ENCODE measurements around the gene FSTL3.
"Not testable (repeated sequence)": the region's sequence is repeated elsewhere in the genome, so short reads cannot be mapped to it uniquely, and the experiment has no call there.

Gene FSTL3

DNA sequence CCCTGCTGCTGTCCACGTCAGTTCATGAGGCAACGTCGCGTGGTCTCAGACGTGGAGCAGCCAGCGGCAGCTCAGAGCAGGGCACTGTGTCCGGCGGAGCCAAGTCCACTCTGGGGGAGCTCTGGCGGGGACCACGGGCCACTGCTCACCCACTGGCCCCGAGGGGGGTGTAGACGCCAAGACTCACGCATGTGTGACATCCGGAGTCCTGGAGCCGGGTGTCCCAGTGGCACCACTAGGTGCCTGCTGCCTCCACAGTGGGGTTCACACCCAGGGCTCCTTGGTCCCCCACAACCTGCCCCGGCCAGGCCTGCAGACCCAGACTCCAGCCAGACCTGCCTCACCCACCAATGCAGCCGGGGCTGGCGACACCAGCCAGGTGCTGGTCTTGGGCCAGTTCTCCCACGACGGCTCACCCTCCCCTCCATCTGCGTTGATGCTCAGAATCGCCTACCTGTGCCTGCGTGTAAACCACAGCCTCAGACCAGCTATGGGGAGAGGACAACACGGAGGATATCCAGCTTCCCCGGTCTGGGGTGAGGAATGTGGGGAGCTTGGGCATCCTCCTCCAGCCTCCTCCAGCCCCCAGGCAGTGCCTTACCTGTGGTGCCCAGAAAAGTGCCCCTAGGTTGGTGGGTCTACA is 6.6 kb downstream of the FSTL3 start:
- DNase-seq (ENCODE audit: low read depth): no peak

DNA sequence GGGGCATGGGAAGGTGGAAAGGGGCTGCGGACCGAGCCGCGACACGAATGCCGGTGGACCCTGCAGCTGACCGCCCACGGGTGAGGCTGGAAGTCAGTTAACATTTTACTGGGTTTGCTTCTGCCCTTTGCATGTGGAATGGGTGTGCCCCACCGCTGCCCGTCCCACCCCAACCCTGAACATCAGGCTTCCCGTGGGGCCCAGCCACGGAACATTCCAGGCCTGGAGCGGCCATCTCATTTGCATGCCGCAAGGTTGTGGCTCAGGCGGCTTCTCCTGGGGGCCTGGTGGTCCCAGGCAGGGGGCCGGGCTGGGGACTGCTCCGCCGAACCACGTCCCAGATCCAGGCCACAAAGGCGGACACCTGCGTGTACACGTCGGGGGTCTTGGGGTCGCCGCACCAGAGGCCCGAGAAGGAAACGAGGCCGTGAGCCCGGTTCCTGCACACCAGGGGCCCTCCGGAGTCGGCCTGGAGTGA is 9.3 kb downstream of the FSTL3 start:
- DNase-seq (ENCODE audit: low read depth): no peak

DNA sequence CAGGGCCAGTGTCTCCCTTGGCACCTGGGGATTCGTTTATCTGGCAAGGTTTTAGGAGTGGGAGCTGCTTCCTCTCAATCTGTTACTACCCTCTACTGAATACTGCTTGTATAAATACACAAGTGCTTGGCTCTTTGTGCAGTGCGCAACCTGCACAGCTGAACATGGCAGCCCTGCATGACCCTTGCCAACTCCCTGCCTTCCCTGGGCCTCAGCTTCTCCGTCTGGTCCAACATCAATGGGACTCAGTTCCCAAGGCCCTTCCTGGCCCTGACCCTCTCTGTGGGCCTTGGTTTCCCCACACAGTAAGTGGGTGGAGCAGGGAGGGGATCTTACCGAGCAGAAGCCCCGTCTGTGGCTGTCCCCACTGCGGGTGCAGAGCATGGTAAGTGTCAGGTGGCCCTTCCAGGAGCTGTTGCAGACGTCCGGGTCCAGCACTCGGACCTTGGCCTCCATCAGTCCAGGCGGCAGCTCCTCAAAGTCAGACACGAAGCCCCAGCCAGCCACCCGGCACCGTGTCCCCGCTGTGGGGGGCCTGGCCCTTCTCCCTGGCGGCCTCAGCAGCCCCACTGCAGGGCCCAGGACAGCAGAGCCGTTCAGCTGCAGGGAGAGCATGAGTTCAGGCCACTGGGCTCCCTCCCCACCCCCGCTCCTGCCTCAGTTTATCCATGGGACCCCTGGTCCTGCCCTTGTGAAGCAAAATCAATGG is 10.6 kb downstream of the FSTL3 start:
- DNase-seq (ENCODE audit: low read depth): no peak

DNA sequence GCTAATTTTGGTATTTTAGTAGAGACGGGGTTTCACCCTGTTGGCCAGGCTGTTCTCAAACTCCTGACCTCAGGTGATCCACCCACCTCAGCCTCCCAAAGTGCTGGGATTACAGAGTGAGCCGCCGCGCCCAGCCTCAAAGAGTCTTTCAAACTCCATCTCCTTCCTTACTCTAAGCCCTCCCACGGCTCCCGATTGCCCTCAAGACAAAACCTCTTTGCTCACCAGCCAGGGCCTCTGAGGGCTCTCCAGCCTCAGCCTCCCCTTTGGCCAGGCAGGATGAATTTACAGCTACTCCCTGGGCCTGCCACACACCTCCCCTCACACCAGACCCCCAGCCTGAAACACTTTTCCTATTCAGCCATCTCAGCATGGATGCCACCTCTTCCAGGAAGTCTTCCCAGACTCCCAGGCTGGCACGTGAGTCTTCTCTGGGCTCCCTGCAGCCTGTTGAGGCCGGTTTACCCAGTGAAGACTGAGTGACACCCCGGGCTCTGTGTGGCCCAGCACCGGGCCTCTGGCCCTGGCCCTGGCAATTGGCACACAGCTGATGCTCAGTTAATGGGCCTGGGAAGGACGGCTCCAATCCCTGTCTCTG is 11.5 kb downstream of the FSTL3 start:
- no peak for DNase-seq (ENCODE audit: low read depth)

DNA sequence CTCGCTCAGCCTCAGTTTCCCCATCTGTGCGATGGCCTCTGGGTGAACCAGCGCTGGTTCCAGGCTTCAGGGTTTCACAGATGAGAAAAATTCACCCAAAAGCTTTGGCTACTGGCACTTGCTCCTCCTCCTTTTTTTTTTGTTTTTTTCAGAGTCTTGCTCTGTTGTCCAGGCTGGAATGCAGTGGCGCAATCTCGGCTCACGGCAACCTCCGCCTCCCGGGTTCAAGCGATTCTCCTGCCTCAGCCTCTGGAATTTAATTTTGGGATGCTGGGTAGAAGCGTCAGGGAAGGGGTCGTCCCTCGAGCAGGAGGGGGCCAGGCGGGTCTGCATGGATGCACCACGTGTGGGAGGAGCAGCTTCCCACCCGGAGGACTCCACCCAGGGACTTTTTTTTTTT is 12.0 kb downstream of the FSTL3 start:
- peak; percentile 27 for DNase-seq (ENCODE audit: low read depth)

DNA sequence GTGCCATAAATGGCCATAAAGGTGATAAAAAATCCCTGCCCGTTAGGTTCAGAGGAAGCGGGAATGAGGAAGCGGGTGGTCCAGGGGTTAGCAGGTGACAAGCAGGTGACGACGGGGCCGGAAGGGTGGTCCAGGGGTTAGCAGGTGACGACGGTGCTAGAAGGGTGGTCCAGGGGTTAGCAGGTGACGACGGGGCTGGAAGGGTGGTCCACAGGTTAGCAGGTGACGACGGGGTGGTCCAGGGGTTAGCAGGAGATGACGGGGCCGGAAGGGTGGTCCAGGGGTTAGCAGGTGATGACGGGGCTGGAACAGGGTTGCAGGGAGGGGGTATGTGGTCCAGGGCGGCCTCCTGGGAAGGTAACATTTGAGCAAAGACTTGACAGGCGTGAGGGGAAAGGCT is 12.8 kb downstream of the FSTL3 start:
- DNase-seq (ENCODE audit: low read depth): no peak

DNA sequence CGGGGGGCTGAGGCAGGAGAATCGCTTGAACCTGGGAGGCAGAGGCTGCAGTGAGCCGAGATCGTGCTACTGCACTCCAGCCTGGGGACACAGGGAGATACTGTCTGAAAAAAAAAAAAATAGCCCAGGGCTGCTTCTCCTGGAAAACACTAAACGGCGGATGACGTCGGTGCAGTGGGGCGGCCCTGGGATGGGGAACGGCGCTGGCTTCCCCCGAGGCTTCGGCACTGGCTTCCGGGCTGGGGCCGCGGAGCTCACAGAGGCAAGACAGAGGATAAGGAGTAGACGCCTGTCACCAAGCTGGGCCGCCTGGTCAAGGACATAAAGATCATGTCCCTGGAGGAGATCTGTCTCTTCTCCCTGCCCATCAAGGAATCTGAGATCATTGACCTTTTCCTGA is 14.0 kb downstream of the FSTL3 start:
- DNase-seq (ENCODE audit: low read depth): no peak

DNA sequence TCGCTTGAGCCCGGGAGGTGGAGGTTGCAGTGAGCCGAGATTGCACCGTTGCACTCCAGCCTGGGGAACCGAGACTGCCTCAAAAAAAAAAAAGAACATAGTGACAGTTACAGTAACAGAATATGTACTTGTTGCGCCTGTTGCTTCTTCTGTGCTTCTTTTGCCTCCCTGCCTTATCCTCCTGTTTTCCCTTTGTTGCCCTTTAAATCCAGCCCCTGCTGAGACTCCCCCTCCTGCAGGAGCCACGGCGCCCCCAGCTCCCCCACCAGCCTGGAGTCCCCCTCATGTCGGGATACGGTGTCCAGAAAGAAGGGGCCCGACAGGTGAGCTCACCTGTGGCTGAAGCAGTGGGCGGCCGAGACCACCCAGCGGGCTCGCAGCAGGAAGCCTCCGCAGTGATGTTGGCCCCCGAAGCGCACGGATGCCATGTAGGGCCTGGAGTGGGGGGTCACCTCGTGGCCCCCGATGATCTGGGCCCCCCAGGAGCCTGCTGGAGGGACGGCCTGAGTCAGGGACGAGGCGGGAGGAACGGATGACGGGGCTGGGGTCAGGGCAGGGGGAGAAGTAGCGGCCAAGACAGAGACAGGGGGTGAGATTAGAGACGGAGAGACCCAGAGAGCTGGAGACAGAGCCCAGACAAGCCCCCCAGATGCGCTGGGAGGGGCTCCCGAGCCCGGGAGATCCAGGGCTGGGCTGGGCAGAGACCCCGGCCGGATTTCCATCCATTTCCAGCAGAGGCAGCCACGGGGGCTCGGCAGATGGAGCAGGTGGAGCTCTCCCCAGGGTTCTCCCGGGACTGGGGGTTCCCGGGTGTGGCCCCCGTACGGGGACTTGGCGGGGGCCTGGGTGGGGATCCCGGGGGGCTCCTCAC is 18.5 kb downstream of the FSTL3 start:
- DNase-seq (ENCODE audit: low read depth): no peak

DNA sequence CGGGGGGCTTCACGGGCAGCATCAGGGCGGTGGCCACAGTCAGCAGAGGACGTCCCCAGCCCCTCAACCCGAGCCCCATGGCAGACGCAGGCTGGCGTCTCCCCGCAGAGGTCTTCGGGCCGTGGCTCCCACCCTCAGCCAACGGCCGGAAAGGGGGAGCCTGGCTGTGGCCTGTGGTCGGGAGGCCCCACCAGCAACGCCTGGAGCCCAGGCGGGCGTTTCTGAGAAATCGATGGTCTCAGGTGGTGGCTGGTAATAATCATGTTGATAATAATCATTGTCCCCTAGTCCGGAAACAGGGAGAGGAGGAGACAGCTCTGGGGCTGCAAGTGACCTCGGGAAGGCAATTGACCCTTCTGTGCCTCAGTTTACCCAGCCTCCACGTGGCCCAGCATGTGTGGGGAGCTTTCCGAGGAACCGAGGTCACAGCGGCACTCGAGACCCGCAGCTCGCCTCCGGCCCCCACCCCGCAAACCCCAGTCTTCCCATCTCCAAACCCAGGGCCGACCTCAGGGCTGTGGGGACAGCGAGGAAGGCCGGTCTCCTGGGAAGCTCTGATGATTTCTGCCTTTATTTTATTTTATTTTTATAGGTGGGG is 19.3 kb downstream of the FSTL3 start, which contains the start of gene PRSS57:
Gene PRSS57, minus strand, starts transcription at position 101 of the 598 bp plus-strand sequence. Its CDS starts 22 bp downstream, at position 79.
- no peak for DNase-seq (ENCODE audit: low read depth)

DNA sequence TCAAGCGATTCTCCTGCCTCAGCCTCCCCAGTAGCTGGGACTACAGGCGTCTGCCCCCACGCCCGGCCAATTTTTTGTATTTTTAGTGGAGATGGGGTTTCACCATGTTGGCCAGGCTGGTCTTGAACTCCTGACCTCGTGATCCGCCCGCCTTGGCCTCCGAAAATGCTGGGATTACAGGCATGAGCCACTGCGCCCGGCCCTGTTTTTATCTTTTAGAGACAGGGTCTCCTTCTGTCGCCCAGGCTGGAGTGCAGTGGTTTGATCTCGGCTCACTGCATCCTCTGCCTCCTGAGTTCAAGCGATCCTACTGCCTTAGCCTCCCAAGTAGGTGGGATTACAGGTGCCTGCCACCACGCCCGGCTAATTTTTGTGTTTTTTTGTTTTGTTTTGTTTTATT is 22.3 kb downstream of the FSTL3 start:
- DNase-seq (ENCODE audit: low read depth): not testable (repeated sequence)

DNA sequence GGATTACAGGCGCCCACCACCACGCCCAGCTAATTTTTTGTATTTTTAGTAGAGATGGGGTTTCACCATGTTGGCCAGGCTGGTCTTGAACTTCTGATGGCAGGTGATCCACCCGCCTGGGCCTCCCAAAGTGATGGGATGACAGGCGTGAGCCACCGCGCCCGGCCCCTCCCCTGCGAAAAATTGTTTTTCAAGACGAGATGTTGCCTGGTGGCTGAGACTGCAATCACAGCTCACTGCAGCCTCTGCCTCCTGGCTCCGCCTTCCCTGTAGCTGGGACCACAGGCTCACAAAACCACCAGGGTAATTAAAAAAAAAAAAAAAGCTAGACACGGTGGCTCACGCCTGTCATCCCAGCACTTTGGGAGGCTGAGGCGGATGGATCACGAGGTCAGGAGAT is 23.7 kb downstream of the FSTL3 start:
- DNase-seq (ENCODE audit: low read depth): not testable (repeated sequence)

DNA sequence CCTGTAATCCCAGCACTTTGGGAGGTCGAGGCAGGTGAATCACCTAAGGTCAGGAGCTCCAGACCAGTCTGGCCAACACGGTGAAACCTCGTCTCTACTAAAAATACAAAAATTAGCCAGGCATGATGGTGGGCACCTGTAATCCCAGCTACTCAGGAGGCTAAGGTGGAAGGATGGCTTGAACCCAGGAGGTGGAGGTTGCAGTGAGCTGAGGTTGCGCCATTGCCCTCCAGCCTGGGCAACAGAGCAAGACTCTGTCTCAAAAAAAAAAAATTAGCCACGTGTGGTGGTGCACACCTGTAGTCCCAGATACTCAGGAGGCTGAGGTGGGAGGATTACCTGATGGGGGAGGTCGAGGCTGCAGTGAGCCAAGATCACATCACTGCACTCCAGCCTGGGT is 26.7 kb downstream of the FSTL3 start:
- DNase-seq (ENCODE audit: low read depth): not testable (repeated sequence)

DNA sequence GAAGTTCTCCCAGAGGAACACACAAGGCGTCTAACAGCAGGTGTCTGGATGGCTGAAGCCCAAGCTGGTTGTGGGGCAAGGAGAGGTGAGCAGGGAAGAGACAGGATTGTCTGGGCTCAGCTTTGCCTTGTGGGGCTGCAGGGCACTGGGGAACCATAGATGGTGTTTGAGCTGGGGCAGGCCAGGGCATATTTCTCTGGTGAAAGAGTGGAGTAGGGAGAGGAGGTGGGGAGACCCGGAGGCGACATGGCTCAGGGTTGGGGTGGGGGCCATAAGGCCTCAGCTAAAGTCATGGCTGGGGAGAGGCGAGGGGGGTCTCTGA is 27.1 kb downstream of the FSTL3 start:
- DNase-seq (ENCODE audit: low read depth): no peak

DNA sequence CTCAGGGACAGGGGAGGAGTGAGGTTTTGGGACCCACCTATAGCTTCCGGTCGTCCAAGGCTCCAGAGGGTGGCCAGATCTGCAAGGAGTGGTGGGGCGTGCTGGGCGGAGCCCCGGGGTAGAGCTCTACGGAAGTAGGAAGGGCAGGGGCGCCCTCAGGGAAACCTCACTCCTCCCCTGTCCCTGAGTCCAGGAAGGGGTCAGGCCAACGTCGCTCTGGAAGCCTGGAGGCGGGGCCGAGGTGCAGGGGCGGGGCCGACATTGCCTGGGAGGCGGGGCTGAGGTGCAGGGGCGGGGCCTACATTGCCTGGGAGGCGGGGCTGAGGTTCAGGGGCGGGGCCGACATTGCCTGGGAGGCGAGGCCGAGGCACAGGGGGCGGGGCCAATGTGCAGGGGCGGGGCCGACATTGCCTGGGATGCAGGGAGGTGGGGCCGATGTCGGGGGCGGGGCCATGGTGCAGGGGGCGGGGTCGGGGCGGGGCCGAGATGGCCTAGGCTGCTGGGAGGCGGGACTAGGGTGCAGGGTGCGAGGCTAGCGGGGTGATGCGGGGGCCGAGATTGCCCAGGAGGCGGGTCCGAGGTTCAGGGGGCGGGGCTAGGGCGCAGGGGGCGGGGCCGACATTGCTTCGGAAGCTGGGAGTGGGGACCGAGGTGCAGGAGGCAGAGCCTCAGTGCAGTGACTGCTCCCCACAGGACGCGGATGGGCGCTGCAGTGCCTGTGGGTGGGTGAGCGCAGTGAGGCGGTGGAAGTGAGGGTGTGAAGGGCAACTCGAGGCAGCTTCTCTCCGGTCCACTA is 27.7 kb downstream of the FSTL3 start:
- peak; percentile 57 for DNase-seq (ENCODE audit: low read depth)

DNA sequence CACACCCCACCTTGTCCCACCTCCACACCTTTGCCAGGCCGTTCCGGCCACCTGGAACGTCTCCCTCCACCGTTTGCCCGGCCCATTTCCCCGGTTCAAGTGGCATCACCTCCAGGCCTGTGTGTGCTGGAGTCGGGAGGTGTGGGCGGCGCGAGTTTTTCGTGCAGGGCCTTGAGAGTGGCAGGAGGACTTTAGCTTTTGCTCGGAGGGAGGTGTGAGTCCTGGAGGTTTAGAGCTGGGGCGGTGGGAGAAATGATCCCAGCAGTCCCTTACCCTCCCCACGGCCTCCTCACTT is 28.2 kb downstream of the FSTL3 start:
- no peak for DNase-seq (ENCODE audit: low read depth)

DNA sequence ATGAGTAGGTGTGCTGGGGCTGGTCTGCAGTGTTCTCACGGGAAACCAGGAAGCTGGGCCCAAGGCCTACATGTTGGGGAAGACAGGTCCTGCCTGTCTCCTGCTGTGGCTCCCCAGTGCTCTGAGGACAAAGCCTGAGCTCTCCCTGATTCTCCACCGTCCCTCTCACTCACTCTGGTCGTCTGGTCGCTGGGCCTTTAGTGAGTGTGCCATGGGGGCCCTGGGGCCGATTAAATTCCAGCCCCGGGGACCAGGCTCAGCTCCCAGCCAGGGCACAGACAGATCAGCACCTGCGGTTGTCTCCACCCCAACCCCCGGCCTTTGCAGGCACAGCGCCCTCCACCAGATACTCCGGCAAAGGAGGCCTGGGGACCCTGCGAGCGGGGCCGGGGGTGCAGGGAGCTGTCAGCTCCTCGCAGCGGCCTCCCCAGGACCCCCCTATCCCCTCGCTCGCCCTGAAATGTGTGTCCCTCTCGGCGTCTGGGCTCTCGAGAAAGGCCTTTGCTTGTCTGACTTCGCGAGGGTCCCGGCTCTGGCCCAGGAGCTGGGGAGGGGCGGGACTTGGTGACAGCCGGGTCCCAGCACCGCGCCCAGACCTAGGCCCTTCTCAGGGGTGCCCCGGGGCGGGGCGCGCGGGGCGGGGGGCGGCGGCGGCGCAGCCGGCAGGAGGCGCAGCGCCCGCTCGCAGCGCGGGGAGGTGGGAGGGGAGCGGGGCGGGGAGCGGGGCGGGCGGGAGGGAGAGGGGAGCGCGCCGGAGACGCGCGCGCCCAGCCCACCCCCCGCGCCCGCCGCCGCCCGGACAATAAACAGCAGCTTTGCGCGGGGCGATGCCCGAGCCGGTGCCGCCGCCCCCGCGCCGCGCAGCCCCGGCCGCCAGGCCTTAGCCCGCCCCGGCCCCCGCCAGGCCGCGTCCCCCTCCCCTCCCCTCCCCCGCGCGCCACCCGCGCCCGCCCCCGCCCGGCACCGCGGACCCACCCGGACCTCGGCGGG is 32.3 kb downstream of the FSTL3 start, which contains the start of gene PALM:
Gene PALM, plus strand, starts transcription at position 782 of the 990 bp plus-strand sequence. CDS start 212 bp downstream, outside the sequence.
- no peak for DNase-seq (ENCODE audit: low read depth)

DNA sequence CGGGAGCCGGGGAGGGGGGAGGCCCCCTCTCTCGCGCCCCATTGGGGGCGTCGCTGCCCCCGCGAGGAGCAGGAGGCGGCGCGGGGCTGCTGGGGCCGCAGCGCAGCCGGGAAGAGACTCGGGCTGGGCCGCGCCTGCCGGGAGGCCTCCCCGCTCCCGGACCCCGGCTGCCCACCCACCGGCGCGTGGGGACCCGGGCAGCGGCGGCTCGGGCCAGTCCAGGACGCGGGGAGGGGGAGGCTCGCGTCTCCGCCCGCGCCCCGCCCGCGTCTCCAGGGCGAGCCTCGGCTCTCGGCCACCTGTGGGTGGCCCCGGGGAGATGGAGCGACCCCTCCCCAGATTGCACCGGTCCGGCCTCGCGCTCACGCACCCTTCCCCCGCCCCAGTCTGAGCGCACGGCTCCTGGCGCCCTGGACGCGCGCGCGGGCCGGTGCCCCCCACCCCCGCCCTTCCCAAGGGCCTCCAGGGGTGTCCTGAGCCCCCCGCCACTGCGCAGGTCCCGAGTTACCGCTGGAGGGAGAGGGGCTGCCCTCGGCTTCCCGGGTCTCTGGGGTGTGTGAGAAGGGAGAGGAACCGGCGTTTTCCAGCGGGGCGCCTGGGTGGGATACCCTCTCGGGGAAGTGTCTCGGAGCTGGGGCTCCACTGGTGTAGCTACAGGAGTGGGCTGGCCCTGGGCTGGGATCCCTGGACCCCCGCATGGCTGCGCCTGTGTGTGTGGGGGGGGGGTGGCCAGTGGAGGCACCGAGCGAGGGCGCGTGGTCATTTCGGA is 33.2 kb downstream of the FSTL3 start:
- DNase-seq (ENCODE audit: low read depth): no peak

DNA sequence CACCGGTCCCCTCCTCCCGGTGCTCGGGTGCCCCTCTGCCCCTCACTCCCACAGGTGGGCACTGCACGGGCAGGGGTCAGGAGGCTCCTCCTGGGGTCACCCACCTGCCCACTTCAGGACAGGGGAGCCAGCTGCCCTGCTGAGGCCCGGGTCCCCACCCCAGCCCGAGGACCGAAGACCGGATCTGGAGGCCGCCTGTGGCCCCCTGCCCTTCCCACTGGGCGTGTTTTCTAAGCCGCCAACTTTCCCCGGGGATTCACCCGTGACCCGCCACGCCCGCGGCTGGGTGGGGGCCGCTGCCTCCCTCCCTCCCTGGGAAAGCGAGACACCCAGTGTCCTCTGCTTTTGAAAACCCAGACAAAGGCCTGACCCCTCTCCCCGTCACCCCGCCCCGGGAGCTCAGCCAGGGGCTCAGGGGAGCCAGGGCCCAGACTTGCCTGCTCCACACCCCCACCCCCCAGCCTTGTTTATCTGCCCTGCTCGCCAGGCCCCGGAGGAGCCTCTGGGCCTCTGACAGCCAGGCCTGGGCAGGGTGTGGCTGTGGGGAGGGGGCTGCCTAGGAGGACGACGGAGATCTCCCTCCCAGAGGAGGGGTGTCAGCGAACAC is 33.9 kb downstream of the FSTL3 start:
- no peak for DNase-seq (ENCODE audit: low read depth)

DNA sequence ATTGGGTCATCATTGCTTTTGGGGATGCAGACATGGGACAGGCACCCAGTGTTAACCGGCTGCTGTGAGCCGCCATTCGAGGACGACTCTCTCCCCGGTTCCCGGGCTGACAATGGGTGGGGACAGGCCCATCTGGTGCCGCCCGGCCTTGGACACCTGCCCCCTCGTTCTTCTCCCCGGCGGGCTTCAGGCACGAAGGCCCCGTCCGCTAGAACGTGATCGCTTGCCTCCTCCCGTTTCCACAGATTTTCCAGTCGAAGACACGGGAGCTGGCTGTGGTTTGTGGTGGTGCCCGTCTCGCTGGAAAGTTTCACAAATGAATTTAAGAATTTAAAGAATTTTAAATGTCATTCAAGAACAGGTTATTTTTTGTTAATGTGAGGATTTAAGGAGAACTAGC is 34.6 kb downstream of the FSTL3 start:
- DNase-seq (ENCODE audit: low read depth): no peak
